Testis (tissue), 2 donors: ENCODE data around the gene GMCL2.

Source experiments
- CTCF ChIP-seq, 3 experiments: fragments of 450-650 bp in 2 of 3; fragments of 200-600 bp in 1 of 3; sonication (generic) in 1 of 3; IDR thresholded peaks; one replicate each; pipeline ENCODE4 v1.5.1; 2016 to 2019; ENCODE audit warnings: antibody characterized with exemption in 3 of 3, mild to moderate bottlenecking in 2 of 3, moderate library complexity in 1 of 3
- POLR2A ChIP-seq: fragments of 450-650 bp; IDR thresholded peaks from one replicate; pipeline ENCODE4 v1.6.1; 2017; ENCODE audit warnings: antibody characterized with exemption, mild to moderate bottlenecking, moderate library complexity

GRCh38 chr5:178180141-178180863 is 6.9 kb downstream of the GMCL2 start:
- TF ChIP-seq CTCF (IDR thresholded peaks at IDR 0.05), result no peak
- no peak for TF ChIP-seq POLR2A
